RWPE2 (cell line): ENCODE data around the gene C1orf35.

ENCODE experiments used
- ATAC-seq: fragments of 200-7000 bp; cut with Tn5 transposase; 3 replicates; pipeline ENCODE4 v1.9.1; 2021; ENCODE audit warnings: low read depth
- DNase-seq: peaks from one replicate; pipeline ENCODE4 v3.0.0-alpha.2; 2020; ENCODE audit warnings: low spot score
- H3K27ac ChIP-seq: fragments of 450-650 bp; 2 replicates; pipeline ENCODE4 v1.5.1; 2017; ENCODE audit warnings: mild to moderate bottlenecking; ENCODE audit not compliant: poor library complexity, severe bottlenecking
- H3K27me3 ChIP-seq: fragments of 250-450 bp; sonication (Bioruptor Pico); 2 replicates; pipeline ENCODE4 v1.5.1; 2021; ENCODE audit warnings: mild to moderate bottlenecking, moderate library complexity; ENCODE audit not compliant: insufficient read depth, poor library complexity, severe bottlenecking
- H3K36me3 ChIP-seq: fragments of 250-450 bp; sonication (Bioruptor Pico); 2 replicates; pipeline ENCODE4 v1.5.1; 2020; ENCODE audit warnings: low read depth, mild to moderate bottlenecking, moderate library complexity
- H3K4me1 ChIP-seq: fragments of 250-450 bp; sonication (Bioruptor Pico); 2 replicates; pipeline ENCODE4 v1.5.1; 2021; ENCODE audit warnings: mild to moderate bottlenecking, moderate library complexity; ENCODE audit not compliant: insufficient read depth, poor library complexity, severe bottlenecking
- H3K4me3 ChIP-seq: fragments of 250-450 bp; sonication (Bioruptor Pico); 2 replicates; pipeline ENCODE4 v1.5.1; 2021; ENCODE audit warnings: mild to moderate bottlenecking, moderate library complexity; ENCODE audit not compliant: severe bottlenecking
- H3K9me3 ChIP-seq: fragments of 250-450 bp; sonication (Bioruptor Pico); 2 replicates; pipeline ENCODE4 v1.5.1; 2021; ENCODE audit warnings: mild to moderate bottlenecking, moderate library complexity; ENCODE audit not compliant: severe bottlenecking
- CTCF ChIP-seq: fragments of 450-650 bp; IDR thresholded peaks from one replicate; pipeline ENCODE4 v1.5.1; 2017; ENCODE audit warnings: mild to moderate bottlenecking, moderate library complexity; ENCODE audit not compliant: poor library complexity, severe bottlenecking

Gene C1orf35

GRCh38 chr1:228110556-228110955, 7.4 kb upstream of the C1orf35 start:
- H3K4me1 ChIP-seq: no peaks in the 10 kb centered on the region
- no peaks in the 10 kb centered on the region for H3K36me3 ChIP-seq
- ATAC-seq: no peak
- no peaks in the 10 kb centered on the region for H3K27me3 ChIP-seq
- H3K9me3 ChIP-seq: no peaks in the 10 kb centered on the region
- no peak overlapping the region for H3K27ac ChIP-seq
- no peak for TF ChIP-seq CTCF
- no peak for DNase-seq
- no peak overlapping the region for H3K4me3 ChIP-seq

- Histone ChIP-seq H3K4me3 (peak overlapping the region; percentile 91), H3K36me3 (no peaks in the 10 kb centered on the region), H3K4me1 (no peaks in the 10 kb centered on the region), H3K27ac (peak overlapping the region; percentile 27), H3K27me3 (no peaks in the 10 kb centered on the region), H3K9me3 (no peaks in the 10 kb centered on the region)
- ATAC-seq (peak; percentile 40; the same call in 1 of the 3 replicates), DNase-seq (no peak)
- no peak for TF ChIP-seq CTCF
Measured at GRCh38 chr1:228109962-228110488, 6.9 kb upstream of the C1orf35 start.

- Histone ChIP-seq H3K9me3 (no peaks in the 10 kb centered on the region), H3K4me1 (no peaks in the 10 kb centered on the region), H3K4me3 (peak within 1 kb of the TSS; percentile 91), H3K27ac (peak within 1 kb of the TSS; percentile 27), H3K27me3 (no peaks in the 10 kb centered on the region), H3K36me3 (no peaks in the 10 kb centered on the region)
- ATAC-seq (peak; percentile 75), DNase-seq (no peak)
- TF ChIP-seq CTCF: no peak
Measured at GRCh38 chr1:228109073-228109961, 6.2 kb upstream of the C1orf35 start, which contains the start of gene MRPL55. Gene MRPL55, minus strand, starts transcription at chr1:228109299. Its CDS starts 1,039 bp downstream, at chr1:228108260.

- no peaks in the 10 kb centered on the region for H3K4me1 ChIP-seq
- peak overlapping the region; percentile 91 for H3K4me3 ChIP-seq
- DNase-seq (no peak), ATAC-seq (no peak)
- no peak overlapping the region for H3K27ac ChIP-seq
- H3K36me3 ChIP-seq: no peaks in the 10 kb centered on the region
- no peak for TF ChIP-seq CTCF
- no peaks in the 10 kb centered on the region for H3K9me3 ChIP-seq
- H3K27me3 ChIP-seq: no peaks in the 10 kb centered on the region
Measured at GRCh38 chr1:228108742-228109072, 5.6 kb upstream of the C1orf35 start.
